CD4-positive, alpha-beta T cell treated with Interleukin-2 at 100 ng/mL for 4 hours (primary cell): Measurements from ENCODE around the gene PCNX1.

ENCODE experiments used
- DNase-seq: peaks from one replicate; pipeline ENCODE4 v3.0.0-alpha.2; 2020; ENCODE audit warnings: low spot score

Gene PCNX1

DNA sequence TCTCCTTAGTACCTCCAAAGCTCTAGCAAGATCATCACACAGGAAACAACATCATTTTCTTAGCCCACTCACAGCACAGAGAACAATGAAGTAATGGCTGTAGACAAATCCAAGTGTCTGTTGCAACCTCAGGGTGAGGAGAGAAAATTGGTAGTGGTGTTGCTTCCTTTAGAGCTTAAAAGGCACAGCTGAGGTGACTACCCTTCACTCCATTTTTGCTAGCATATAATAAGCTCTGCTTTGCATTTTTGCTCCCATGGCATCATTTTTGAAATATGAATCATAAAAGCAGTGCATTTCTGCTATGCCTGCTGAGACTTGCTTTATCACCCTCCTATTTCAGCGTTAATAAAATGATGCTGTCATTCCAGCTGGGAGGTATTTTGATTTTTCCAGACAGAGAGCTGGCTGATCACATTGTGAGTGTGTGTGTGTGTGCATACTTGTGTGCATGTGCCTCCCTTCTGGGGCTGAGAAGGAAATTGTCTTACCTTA lies 18.5 kb upstream of the PCNX1 start:
- DNase-seq, result peak; percentile 42

DNA sequence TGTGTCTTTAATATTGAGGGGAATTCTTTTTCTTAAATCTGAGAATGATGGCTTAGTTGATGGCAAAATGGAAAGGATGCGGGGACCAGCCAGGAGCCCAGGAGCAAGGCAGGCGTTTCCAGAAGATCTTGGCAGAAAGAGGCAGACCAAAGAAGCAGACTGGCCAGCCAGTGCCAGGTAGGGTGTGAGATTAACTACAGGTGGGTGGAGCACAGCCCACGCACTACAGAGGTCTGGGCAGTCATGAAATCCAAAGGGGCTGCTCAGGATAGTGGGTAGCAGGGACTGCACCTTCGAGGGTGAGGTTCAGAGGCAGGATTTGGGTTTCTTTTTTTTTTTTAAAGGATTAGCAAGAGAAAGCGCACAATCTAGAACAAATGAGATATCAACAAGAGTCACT lies 17.7 kb upstream of the PCNX1 start:
- DNase-seq, result no peak

DNA sequence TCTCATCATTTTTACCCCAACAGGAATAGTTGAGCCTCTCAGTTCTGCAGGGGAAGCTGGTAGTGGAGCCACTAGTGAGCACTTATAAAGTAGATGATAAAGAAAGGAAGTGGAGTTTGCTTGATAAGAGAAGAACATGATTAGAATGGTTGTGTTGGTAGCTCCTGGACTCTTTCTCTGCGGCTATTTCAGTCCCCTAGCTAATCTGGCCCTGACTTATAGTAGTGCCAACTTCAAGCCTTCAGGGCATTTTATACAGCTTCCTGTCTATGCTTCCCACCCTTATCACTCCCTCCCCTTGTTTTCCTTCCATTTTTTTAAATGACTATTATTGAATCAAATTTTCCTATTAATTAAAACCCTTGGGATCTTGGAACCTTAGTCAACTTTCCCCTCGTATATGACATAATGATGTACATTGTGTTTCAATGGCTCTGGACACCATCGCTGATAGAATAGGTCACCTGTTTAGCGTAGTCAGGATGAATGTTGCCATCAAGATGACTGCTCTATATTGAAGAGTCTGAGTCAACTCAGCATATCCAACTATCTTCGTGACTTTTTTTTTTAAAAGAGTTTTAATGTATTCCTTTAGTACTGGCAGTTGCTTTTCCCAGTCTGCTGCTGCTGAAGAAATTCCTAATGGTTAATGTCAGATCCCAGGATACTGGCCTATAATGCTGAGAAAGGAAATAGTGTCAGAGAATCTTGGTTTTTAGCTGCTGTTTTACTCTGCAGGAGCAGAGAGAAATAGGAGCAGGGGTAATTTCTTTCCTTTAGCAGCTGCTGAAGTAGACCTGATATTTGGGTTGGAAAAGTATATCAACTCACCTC lies 16.2 kb upstream of the PCNX1 start:
- no peak for DNase-seq

DNA sequence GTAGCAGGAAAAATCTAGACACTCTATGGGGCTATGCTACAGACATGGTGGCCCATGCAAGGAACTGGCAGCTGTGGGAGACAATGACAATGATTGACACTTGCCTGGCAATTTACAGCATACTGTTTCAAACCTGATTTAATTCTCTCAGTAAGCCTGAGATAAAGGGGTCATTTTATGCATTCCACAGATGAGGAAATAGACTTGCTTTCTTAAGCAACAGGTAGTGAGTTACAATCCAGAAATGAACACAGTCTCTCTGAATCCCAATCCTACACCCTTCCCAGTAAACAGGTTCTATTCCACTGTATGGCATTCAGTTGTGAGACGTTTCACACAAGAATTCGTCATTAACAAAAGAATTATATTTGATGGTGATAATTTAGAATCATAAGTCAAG lies 15.5 kb upstream of the PCNX1 start:
- no peak for DNase-seq

DNA sequence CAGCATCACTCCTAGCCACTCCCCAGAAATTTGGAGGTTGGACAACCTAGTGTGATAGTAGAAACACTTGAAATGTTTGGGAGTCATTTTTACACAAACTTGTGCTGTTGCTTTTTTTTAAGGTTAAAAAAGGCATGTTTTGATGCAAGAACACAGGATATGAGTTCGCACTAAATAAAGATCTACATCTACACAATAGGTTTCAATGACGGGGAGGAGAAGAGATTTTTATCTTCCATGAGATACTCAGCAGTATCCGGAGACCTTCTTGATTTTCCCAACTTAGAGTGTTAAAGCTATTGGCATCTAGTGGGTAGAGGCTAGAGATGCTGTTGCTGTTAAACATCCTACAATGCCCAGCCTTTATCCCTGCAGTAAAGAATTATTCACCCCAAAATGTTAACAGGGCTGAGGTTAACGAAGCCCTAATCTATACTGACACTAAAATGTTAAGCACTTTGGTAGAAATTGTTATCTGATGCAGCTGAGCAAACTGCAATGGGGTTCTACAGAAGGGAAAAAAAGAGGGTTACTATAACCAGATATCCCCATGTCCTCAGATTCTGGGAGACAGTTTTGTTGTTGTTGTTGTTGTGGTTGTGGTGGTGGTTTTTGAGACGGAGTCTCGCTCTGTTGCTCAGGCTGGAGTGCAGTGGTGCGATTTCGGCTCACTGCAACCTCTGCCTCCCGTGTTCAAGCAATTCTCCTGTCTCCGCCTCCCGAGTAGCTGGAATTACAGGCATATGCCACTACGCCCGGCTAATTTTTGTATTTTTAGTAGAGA lies 14.0 kb upstream of the PCNX1 start:
- no peak for DNase-seq

DNA sequence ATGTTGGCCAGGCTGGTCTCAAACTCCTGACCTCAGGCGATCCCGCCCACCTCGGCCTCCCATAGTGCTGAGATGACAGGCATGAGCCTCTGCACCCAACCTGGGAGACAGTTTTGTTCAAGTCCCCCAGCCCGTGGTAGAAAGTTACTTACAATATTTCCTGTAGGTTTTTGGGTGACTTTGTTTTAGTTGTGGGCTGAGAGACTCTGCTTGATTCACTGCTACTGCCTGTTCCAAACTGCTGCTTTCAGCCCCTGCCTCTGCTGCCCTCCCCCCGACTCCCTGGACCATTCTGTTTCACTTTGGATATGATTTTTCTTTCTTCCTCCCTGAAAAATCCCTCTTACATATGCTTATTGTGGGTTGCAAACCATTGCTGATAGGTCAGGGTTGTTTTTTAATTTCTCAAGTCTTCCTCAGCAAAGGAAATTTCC lies 13.4 kb upstream of the PCNX1 start:
- DNase-seq, result no peak

DNA sequence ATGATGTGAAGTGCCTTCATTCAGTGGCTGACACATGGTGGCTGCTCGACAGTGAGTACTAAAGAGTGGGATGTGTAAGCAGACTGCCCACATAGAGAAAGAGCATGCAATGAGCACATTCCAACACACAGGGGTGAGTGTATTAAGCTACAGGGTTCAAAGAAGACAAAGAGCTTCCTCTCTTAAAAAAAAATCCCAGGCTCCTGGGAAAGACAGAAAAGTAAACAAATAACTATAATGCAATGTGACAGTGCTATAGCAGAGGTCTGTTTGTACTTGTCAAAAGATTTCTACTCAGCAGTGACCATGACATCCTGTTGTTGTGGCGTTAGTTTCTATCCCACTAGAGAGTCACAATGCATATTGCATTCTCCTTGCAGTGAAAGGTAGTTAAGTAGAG lies 12.4 kb upstream of the PCNX1 start:
- DNase-seq, result no peak

DNA sequence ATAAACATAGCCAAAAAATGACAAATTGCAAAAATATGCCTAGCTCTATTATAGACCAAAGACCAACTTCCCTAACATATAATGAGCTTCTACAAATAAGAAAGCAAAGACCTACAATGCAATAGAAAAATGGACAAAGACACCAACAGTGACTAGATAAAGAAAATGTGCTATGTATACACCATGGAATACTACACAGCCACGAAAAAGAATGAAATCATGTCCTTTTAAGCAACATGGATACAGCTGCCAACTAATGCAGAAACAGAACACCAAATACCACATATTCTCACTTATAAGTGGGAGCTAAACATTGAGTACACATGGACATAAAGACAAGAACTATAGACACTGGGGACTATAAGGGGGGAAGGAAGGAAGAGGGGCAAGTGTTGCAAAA lies 10.9 kb upstream of the PCNX1 start:
- no peak for DNase-seq

DNA sequence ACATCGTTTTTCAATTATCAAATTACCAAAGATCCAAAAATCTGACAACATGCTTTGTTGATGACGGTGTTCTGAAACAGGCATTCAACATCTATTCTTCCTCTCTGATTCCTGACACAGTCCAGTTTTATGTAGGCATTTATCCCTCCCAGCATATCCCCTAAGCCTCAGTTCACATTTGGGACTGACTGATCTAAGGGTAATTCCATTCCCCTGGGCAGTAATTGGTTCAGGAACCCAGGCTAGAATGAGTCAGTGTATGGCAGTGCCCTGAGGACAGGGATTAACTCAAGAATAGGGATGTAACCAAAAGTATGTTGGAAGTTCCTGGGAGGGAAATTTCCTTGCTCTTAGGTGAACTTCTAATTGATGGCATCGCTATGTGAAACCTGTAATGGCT lies 10.3 kb upstream of the PCNX1 start:
- DNase-seq, result no peak

DNA sequence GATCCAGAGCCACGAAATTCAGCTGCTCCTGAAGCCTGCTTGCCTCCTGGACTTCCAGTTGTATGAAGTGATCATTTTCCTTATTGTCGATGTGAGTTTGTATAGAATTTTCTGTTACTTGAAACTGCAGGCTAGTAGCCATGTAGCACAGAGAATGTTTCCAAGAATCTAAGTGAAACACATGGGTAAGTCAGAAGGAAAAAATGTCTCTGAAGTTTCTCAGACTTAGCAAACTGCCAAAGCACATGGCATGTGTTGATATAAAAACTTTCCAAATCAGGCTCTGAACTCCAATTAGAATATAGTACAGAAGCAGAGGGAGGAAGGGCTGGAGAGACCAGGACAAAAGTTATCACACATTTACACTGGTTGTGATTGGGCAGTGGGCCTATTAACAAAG lies 9.8 kb upstream of the PCNX1 start:
- no peak for DNase-seq

DNA sequence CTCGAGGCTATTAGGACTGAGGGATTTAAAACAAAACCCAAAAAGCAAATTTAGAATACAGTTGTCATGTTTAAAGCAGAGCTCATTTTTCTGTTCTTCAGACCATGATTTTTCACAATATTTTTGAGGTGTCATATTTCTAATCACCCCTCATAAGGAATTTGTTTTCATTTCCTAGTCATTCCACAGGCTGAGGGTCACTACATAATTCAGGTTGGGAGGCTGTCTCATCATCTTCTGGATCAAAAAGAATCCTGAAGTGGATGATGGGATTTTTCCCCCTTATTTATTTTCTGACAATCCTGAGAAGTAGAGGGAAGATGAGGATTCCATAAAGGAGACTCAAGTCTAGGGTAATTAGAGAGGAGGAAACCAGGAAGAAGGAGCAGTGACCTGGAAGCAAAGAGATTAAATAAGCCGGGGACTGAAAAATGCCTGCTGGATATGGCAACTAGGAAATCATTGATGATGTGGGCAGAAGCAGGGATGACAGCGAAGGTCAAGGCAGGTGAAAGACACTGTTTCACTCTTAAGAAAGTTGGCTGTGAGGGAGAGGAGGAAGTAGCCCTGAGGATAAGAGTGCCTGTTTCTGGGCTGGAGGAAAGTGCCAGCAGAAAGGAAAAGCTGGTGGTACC lies 9.0 kb upstream of the PCNX1 start:
- DNase-seq, result no peak

DNA sequence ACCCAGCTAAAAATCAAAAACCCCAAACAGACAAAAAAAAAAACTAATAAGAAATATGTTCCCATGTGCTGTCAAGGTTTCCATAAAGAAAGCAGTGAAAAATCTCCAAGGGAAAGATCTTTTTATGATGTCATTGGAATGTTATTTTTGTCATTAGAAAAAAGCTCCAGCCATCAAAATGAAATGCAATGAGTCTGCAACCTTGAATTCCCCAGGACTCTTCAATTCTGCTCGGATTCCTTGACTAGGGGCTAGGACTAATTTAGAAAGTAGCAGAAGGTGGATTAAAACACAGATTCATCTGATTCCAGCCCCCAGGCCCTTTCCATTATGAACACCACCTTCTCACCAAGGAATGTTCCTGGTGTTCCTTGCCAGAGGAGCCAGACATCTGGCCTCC lies 6.0 kb upstream of the PCNX1 start:
- no peak for DNase-seq

DNA sequence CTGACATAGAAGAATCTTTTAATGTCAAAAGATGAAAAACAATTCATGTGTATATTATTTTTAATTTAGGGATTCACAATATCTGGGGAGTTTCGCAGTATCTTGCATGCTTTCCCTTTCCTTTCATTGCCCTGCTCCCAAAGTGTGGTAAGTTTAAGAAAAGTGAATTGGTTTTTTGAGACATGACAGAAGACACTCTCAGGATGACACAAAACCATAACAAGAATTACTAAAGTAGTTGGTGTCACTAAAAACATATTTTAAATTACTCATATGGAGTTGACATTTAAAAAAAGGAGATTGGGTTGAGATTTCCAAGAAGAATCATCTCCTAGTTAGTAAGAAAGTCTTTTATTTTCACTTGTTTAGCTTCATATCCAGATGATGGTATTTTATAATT lies 5.1 kb upstream of the PCNX1 start:
- no peak for DNase-seq

DNA sequence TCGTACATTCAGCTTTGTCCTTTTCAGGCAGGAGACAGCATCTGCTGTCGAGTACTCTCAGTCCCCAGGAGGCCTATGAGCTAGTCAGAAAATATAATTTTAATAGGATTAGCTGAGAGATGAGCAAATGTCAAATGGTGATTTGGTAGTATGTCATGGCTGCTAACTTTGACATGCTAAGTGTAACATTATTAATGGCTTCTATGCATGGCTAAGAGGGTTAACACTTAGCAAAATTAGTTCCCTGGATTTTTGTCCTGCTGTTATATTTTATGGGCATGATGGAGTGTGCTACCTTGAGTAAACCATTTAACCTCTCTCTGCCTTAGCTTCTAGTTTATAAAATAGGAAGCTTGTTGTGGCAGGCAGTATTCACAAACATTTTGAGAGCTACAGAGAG lies 2.9 kb upstream of the PCNX1 start:
- no peak for DNase-seq

DNA sequence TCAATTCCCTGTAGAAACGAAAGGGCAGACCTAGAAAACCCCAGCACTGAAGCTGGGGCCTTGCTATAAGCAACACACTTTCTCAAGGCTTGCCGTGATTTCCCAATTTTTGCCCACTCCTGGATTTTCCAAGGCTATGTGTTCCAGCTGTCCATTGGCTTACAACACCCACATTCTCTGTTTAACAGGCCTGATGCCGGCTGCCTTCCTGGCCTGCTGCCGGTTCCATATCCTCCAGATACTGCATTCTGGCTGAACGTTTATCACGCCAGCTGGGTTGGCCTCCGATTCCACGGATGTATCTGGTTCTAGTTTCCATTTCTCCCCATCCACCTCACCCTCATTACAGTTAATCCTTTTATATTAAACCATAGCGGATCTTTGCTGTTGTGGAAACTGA lies 2.0 kb upstream of the PCNX1 start:
- no peak for DNase-seq

DNA sequence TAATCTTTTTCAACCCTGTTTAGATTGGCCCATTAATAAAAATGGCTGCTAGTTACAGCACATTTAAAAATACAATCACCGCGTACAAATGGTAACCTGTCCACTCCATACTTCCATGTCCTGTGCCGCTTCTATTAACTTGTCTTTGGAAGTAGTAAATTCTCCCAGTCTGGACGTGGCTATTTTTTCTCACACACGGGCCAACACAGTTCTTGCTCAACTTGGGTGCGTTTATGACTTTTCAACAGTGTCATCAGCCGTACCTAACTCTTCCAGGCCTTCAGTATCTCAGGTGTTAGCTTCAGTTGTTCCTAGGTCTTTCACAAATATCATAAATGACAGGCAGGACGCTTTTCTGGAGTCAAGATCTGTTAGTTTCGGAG lies 475 bp upstream of the PCNX1 start:
- DNase-seq, result no peak

DNA sequence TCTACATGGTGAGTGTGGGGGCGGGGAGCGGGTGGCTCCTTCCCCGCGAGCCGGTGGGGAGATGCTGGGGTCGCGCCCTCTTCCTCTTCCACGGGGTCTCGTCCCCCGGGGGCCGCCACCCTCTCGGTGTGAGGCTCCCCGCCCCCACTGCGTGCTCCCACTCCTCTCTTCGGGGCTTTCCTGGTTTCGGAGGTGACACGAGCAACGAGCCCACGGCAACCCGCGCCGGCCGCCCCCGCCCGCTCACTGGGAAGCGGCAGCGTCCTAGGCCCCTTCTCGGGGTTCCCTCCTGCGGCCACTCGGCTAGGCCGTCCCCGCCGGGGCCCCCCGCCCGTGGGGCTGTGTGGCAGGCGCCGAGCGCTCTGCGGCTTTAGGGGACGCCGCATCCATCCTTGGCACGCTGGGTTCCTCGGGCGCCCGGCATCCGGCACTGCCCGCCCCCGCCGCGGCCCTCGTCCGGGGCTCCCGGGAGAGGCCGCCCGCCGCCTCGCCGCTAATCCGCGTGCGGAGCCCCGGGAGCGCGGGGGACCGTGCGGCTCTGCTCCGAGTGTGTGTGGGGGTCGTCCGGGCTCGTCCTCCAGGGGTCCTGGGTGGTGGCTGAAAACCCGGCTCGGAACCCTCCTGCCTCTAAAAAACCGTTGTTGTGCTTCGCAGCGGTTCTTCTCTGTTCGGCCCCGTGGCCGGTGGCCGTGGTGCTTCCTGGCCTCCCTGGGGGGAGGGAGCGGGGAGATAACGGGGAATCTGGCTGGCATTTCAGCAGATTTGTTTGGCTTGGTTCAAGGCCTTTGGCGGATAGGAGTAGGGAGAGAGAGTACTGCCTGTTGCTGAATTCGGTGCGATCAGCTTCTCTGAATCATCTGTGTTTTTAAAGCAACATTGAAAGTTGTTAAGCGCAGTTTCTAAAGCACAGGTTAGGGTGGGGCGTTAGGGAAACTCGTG lies 1.0 kb downstream of the PCNX1 start:
- peak; percentile 68 for DNase-seq

DNA sequence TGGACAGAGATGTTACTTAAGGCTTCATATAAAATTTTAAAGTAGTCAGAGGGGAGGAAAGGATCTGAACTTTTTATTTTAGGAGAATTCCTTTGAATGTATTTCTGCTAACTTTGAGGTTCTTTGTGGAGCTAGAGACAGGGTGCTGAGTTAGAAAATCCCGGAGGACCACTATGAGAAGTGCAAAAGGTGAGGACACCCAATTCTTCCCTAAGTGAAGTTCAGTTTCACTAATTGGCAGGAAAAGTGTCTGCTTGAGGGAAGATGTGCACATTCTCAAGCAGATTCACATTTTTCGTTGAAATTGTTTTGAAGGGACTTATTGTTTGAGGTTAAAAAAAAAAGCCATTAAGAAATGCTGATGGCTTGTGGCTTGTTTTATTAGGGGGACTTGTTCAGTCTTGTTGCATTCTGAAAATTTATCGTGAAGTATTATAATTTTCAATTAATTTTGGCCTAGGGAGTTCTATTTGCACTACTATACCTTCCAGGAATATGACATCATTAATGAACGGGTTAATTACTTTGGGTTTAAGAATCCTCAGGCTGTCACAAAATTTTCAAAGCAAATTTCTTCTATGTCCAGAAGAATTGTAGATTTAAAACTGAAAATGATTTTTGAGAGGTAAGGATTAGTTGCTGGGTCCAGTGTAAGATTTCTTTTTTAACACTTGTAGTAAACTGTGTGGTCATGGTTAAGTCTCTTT lies 1.8 kb downstream of the PCNX1 start:
- no peak for DNase-seq

DNA sequence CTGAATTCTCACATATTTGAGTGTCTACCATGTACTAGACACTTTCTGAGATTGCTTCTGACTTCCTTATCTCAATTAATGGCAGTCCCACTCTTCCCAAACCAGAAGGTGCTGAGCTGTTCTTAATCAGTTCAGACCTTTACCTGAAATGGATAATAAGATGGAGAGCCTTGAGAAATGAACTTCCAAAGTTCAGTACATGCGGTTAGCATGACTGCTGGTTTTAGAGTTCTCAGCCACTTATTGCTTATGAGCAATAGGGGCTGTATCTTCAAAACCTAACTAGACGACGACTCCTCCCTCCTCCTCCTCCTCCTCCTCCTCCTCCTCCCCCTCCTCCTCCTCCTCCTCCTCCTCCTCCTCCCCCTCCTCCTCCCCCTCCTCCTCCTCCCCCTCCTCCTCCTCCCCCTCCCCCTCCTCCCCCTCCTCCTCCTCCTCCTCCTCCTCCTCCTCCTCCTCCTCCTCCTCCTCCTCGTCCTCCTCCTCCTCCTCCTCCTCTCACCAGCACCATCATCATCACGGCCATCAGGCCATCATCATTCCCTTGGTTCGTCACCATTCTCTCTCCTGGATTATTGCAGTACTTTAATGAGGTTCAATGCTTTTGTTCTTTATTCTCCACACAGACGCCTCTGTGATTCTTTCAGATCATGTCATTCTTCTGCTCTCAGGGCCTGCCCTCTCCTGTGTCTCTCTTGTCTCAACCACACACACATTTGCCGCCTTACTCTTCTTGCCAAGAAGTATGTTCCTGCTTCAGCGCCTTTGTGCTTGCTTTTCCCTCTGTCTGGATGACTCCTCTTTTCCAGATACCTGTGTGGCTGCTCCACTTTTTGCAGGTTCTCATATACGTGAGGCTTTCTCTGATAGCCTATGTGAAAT lies 2.7 kb downstream of the PCNX1 start:
- DNase-seq, result peak; percentile 37

DNA sequence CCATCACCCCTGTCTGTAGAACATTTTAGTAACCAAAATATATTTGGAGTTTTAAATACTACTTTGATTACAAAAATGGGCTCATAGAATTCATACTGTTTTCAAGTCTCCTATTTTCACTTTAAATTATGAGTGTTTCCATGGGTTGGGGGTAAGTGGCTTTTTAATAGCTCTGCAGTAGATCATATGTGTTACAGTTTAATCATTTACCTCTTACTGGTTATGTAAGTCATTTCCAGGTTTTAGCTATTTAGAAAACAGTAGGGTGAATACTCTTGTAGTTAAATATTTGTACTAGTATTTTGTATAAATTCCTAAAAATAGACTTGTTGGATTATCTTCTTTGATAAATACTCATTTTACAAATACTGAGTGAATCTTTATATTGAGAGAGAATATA lies 8.2 kb downstream of the PCNX1 start:
- no peak for DNase-seq
